ENCODE results near the gene PCGF3.

- TF ChIP-seq CTCF (IDR thresholded peaks at IDR 0.05) (no peak), POLR2A (IDR thresholded peaks at IDR 0.05) (no peak), EP300 (IDR thresholded peaks at IDR 0.05) (no peak)
Observed at GRCh38 chr4:656436-657337, 48.9 kb upstream of the PCGF3 start.

All from tibial nerve (tissue), 4 donors.